NCI-H146 (cell line): ENCODE data around the gene OR7E24.
"Not testable (repeated sequence)": the region's sequence is repeated elsewhere in the genome, so short reads cannot be mapped to it uniquely, and the experiment has no call there.

Experiments
- DNase-seq: peaks from one replicate; lab custom pipeline; 2025; lab: John Stamatoyannopoulos, UW

Gene OR7E24

DNA sequence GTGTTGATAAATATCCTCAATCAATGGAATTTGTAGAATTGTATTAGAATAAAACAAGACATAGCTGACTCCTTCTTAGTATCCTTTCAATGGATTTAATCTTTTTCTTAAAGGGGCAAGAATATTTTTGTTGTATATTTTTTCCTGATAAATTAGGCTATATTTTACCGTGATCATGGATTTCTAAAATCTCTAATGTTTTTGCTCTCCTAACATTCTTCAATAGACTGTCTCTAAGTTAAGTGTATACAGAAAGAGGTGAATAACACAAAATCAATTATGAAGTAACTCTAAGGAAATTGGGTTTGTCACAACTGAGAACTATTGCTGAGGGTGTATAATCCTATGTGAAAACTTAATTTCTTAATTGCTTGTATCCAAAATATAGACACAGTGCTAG lies at the start of gene OR7E24:
TSS of gene OR7E24 (plus strand) at position 301 of the 400 bp plus-strand sequence. CDS start 114 bp downstream, outside the sequence.
- no peak for DNase-seq

- DNase-seq = peak; percentile 43
These were observed 45.1 kb upstream of the OR7E24 start for GRCh38 chr19:9205501-9206113.

DNA sequence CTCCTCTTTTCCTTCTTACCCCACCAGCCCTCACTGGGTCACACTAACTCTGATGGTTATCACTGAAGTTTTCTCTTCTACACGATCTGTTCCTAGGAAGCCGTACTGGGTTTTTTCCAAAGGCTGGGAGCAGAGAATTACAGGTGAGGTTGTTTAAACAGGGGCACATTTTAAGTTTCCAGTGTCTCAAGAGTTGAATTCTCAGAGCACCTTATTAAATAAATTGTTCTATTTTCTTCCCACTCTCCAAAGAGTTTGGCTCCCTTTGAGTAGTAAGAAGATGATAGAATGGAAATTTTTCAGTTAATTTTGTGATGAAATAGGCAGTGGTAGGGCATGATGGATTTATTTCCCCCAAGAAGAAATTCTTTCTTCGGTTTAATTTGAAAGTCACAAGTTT lies 31.2 kb upstream of the OR7E24 start, which contains the start of gene OR7D4:
TSS of gene OR7D4 (minus strand) at position 101 of the 400 bp plus-strand sequence. CDS start 4,752 bp downstream, outside the sequence.
- DNase-seq = no peak

- no peak for DNase-seq
These were observed 506 bp downstream of the OR7E24 start for GRCh38 chr19:9251236-9251635.

GRCh38 chr19:9283485-9283884 lies 32.8 kb downstream of the OR7E24 start:
- not testable (repeated sequence) for DNase-seq

- DNase-seq = no peak
These were observed 38.6 kb downstream of the OR7E24 start for GRCh38 chr19:9289231-9289884.

GRCh38 chr19:9295411-9295849 lies 44.7 kb downstream of the OR7E24 start:
- DNase-seq = no peak

DNA sequence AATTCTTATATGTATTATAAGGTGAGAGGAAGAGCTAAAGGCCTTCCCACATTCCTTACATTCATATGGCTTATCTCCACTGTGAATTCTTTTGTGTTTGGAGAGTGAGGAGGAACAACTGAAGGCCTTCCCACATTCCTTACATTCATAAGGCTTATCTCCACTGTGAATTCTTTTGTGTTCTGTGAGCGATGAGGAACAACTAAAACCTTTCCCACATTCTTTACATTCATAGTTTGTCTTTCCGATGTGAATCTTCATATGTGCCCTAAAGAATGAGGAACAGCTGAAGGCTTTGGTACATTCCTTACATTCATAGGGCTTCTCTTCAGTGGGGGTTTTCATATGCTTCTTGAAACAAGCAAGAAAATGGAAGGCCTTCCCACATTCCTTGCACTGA lies 45.6 kb downstream of the OR7E24 start:
- no peak for DNase-seq
